DND-41 (cell line): Measurements from ENCODE around the gene NUP188.
A peak's percentile ranks its signal among the peaks of the same experiment; 100 is the strongest.

ENCODE experiments used
- ATAC-seq: fragments of 200-7000 bp; cut with Tn5 transposase; 3 replicates; pipeline ENCODE4 v1.9.1; 2021; ENCODE audit warnings: low read depth; ENCODE audit not compliant: insufficient read depth
- DNase-seq: peaks from one replicate; pipeline ENCODE4 v3.0.0-alpha.2; 2020
- H2AFZ ChIP-seq: 2 replicates; pipeline ENCODE4 v1.6.0; 2012; ENCODE audit warnings: low read depth, low read length
- H3K27ac ChIP-seq: 2 replicates; pipeline ENCODE4 v1.5.1; 2012; ENCODE audit warnings: low read length, inconsistent platforms
- H3K27me3 ChIP-seq: fragments of 200-600 bp; sonication (generic); 2 replicates; pipeline ENCODE4 v1.6.0; 2012; ENCODE audit warnings: low read length, mild to moderate bottlenecking, inconsistent platforms; ENCODE audit not compliant: insufficient read depth, poor library complexity
- H3K36me3 ChIP-seq: 2 replicates; pipeline ENCODE4 v1.5.1; 2012; ENCODE audit warnings: low read length, inconsistent platforms; ENCODE audit not compliant: insufficient read depth
- H3K4me1 ChIP-seq: 2 replicates; pipeline ENCODE4 v1.5.1; 2012; ENCODE audit warnings: mild to moderate bottlenecking, low read length; ENCODE audit not compliant: insufficient read depth
- H3K4me2 ChIP-seq: 2 replicates; pipeline ENCODE4 v1.6.0; 2012; ENCODE audit warnings: mild to moderate bottlenecking, moderate library complexity, low read length, inconsistent platforms; ENCODE audit not compliant: insufficient read depth
- H3K4me3 ChIP-seq, 2 experiments: fragments of 200-600 bp in 1 of 2; shearing (Covaris generic) in 1 of 2; 2 replicates each; pipeline ENCODE4 v1.5.1; 2012 to 2016; ENCODE audit warnings: inconsistent platforms in 2 of 2, low read length in 2 of 2, mild to moderate bottlenecking in 2 of 2, low read depth in 1 of 2, moderate library complexity in 1 of 2
- H3K79me2 ChIP-seq: 2 replicates; pipeline ENCODE4 v1.6.0; 2012; ENCODE audit warnings: low read length, inconsistent platforms; ENCODE audit not compliant: insufficient read depth
- H3K9ac ChIP-seq: 2 replicates; pipeline ENCODE4 v1.6.0; 2012; ENCODE audit warnings: low read depth, mild to moderate bottlenecking, inconsistent platforms, low read length, moderate library complexity
- H3K9me3 ChIP-seq: 2 replicates; pipeline ENCODE4 v1.5.1; 2012; ENCODE audit warnings: low read length, moderate library complexity, mild to moderate bottlenecking, inconsistent platforms; ENCODE audit not compliant: insufficient read depth, severe bottlenecking
- H4K20me1 ChIP-seq: 2 replicates; pipeline ENCODE4 v1.6.0; 2012; ENCODE audit warnings: low read length; ENCODE audit not compliant: insufficient read depth
- EZH2 ChIP-seq: IDR thresholded peaks from 3 replicates; pipeline ENCODE4 v1.6.1; 2012; ENCODE audit warnings: borderline replicate concordance, low read depth, mild to moderate bottlenecking, moderate library complexity, low read length, inconsistent platforms; ENCODE audit not compliant: severe bottlenecking
- TF ChIP-seq, protein P1 (sequence below): IDR thresholded peaks from 2 replicates; pipeline ENCODE4 v1.5.1; 2012; ENCODE audit warnings: borderline replicate concordance, low read length, moderate library complexity, mild to moderate bottlenecking; ENCODE audit not compliant: poor library complexity, severe bottlenecking; ENCODE audit errors: extremely low read depth

The NUP188 gene

DNA sequence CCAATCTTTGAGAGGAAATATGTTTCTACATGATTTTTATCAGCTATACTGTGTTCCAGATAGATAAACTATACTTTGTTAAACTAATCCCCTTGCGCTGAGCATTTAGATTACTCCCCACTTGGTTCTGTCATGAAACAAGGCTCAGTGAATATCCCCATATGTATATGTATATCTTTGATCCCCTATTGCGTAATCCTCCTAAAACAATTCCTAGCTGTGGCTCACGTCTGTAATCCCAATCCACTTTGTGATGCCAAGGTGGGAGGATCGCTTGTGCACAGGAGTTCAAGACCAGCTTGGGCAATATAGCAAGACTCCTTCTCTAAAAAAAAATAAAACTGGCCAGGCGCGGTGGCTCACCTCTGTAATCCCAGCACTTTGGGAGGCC is 24.0 kb upstream of the NUP188 start:
- DNase-seq (no peak), ATAC-seq (no peak)
- Histone ChIP-seq H3K4me2 (no peak overlapping the region), H3K36me3 (no peaks in the 10 kb centered on the region; the same call in 1 of the 2 replicates), H3K27ac (no peak overlapping the region), H3K27me3 (no peaks in the 10 kb centered on the region), H3K9me3 (no peaks in the 10 kb centered on the region), H3K4me1 (no peaks in the 10 kb centered on the region), H3K4me3 (no peak overlapping the region), H3K79me2 (no peaks in the 10 kb centered on the region), H2AFZ (no peak overlapping the region), H3K9ac (no peak overlapping the region), H4K20me1 (no peaks in the 10 kb centered on the region)
- TF ChIP-seq, protein P1, sequence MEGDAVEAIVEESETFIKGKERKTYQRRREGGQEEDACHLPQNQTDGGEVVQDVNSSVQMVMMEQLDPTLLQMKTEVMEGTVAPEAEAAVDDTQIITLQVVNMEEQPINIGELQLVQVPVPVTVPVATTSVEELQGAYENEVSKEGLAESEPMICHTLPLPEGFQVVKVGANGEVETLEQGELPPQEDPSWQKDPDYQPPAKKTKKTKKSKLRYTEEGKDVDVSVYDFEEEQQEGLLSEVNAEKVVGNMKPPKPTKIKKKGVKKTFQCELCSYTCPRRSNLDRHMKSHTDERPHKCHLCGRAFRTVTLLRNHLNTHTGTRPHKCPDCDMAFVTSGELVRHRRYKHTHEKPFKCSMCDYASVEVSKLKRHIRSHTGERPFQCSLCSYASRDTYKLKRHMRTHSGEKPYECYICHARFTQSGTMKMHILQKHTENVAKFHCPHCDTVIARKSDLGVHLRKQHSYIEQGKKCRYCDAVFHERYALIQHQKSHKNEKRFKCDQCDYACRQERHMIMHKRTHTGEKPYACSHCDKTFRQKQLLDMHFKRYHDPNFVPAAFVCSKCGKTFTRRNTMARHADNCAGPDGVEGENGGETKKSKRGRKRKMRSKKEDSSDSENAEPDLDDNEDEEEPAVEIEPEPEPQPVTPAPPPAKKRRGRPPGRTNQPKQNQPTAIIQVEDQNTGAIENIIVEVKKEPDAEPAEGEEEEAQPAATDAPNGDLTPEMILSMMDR: no peak
- no peak for TF ChIP-seq EZH2

DNA sequence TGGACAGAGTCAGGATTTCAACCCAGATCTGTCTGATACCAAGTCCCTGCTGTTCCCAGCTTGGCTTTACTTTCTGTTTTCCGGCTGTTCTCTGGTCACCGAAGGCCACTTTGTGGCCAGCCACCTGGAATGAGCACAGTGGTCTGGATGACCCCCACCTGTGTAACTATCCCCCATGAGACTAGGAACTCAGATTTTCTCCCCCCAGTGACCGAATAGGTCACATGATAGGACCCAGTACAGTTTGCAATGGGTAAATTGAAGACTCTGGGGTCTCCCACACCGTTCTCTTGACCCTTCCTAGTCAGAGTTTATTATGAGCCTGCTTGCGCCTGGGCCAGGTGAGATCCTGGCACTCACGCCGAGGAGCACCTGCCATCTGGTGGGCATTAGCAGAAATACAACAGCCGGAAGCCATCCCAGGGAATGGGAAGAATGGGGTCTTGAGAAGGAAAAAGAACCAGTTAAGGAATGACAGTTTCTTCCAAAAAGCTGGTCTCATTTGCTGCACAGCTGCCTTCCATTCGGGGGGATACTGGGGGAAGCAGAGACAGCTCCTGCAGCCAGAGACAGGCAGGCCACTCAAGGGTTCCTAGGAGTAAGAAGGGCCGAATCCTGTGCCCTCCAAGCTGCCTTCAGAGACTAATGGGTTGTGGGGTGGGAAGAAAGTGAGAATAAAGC is 19.6 kb upstream of the NUP188 start:
- Histone ChIP-seq H3K4me1 (no peaks in the 10 kb centered on the region), H3K27me3 (no peaks in the 10 kb centered on the region), H3K27ac (no peak overlapping the region), H3K4me3 (no peak overlapping the region), H3K79me2 (no peaks in the 10 kb centered on the region), H3K4me2 (no peak overlapping the region), H3K9me3 (no peaks in the 10 kb centered on the region), H3K36me3 (no peaks in the 10 kb centered on the region), H3K9ac (no peak overlapping the region), H2AFZ (peak overlapping the region; percentile 31; the same call in 1 of the 2 replicates), H4K20me1 (no peaks in the 10 kb centered on the region)
- peak; percentile 76 for ATAC-seq
- TF ChIP-seq EZH2: no peak
- TF ChIP-seq, protein P1: peak; percentile 81
- peak; percentile 40 for DNase-seq

DNA sequence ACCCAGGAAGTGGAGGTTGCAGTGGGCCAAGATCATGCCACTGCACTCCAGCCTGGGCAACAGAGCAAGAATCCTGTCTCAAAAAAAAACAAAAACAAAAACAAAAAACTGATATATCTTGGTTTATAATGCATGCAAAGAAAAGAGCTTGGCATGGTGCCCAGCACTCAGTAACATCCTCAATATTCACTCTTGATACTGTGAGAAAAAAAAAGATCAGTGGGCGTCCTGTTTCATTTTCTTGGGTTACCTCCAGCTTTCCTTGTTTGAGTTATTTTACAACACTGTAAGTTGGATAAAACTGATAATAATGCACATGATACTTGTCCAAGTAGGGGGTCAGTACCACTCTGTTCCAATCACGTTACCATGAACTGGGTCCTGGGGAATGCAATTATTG is 18.9 kb upstream of the NUP188 start:
- no peak for ATAC-seq
- no peaks in the 10 kb centered on the region for H3K9me3 ChIP-seq
- H3K27me3 ChIP-seq: no peaks in the 10 kb centered on the region

More for the DNA sequence above, 18.9 kb upstream of the NUP188 start:
- no peaks in the 10 kb centered on the region for H3K4me1 ChIP-seq
- no peak overlapping the region for H3K27ac ChIP-seq
- no peaks in the 10 kb centered on the region for H3K79me2 ChIP-seq
- no peaks in the 10 kb centered on the region for H4K20me1 ChIP-seq
- no peak overlapping the region for H3K4me2 ChIP-seq
- H3K36me3 ChIP-seq: no peaks in the 10 kb centered on the region
- no peak overlapping the region for H3K4me3 ChIP-seq
- no peak overlapping the region for H3K9ac ChIP-seq
- TF ChIP-seq EZH2: no peak
- TF ChIP-seq, protein P1: no peak
- no peak for DNase-seq
- no peak overlapping the region for H2AFZ ChIP-seq
